Epithelial cell of esophagus (primary cell): ENCODE data around the gene C1orf56.

Experiments used
- DNase-seq: peaks from one replicate; pipeline ENCODE4 v3.0.0; 2010; ENCODE audit warnings: low read depth
- H3K4me3 ChIP-seq: 2 replicates; pipeline ENCODE4 v1.5.1; 2011; ENCODE audit warnings: mild to moderate bottlenecking, low read length, control low read depth
- TF ChIP-seq, protein P1 (sequence below): IDR thresholded peaks from 2 replicates; pipeline ENCODE4 v1.5.1; 2011; ENCODE audit warnings: low read depth, mild to moderate bottlenecking, low read length, control low read depth, inconsistent platforms; ENCODE audit not compliant: insufficient read depth; ENCODE audit errors: missing control alignments

The C1orf56 gene

GRCh38 chr1:151047591-151047924 is at the start of gene C1orf56:
C1orf56 (plus strand) TSS chr1:151047751; CDS start chr1:151047848, 97 bp downstream.
- TF ChIP-seq, protein P1, sequence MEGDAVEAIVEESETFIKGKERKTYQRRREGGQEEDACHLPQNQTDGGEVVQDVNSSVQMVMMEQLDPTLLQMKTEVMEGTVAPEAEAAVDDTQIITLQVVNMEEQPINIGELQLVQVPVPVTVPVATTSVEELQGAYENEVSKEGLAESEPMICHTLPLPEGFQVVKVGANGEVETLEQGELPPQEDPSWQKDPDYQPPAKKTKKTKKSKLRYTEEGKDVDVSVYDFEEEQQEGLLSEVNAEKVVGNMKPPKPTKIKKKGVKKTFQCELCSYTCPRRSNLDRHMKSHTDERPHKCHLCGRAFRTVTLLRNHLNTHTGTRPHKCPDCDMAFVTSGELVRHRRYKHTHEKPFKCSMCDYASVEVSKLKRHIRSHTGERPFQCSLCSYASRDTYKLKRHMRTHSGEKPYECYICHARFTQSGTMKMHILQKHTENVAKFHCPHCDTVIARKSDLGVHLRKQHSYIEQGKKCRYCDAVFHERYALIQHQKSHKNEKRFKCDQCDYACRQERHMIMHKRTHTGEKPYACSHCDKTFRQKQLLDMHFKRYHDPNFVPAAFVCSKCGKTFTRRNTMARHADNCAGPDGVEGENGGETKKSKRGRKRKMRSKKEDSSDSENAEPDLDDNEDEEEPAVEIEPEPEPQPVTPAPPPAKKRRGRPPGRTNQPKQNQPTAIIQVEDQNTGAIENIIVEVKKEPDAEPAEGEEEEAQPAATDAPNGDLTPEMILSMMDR: no peak
- H3K4me3 ChIP-seq: peak within 1 kb of the TSS; percentile 60
- DNase-seq: peak; percentile 40

DNA sequence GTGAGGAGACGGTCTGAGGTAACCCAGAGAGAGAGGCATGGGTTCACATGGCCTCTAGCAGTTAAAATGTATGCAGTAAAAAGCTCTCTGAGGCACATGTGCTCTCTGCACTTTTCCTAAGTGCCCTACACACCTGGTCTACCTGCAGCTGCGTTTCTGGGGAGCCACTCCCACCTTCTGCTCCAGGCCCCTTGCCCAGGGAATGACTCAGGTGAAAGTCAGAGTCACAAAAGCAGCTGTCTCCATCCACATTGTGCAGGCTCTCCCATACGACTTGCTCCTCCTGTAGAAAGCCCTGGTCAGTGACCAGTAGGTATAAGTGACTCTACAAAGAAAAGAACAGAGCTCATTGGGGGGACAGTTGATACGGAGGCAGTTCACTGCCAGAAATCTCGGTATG is 49.6 kb upstream of the C1orf56 start:
- TF ChIP-seq, protein P1: no peak
- H3K4me3 ChIP-seq: no peak overlapping the region
- peak; percentile 51 for DNase-seq

GRCh38 chr1:150999051-150999674 is 48.4 kb upstream of the C1orf56 start:
- H3K4me3 ChIP-seq: no peak overlapping the region
- peak; percentile 44 for DNase-seq
- TF ChIP-seq, protein P1: no peak

- no peak for DNase-seq
- TF ChIP-seq, protein P1: no peak
- H3K4me3 ChIP-seq: no peak overlapping the region
These were observed 47.6 kb upstream of the C1orf56 start for GRCh38 chr1:150999926-151000325.

DNA sequence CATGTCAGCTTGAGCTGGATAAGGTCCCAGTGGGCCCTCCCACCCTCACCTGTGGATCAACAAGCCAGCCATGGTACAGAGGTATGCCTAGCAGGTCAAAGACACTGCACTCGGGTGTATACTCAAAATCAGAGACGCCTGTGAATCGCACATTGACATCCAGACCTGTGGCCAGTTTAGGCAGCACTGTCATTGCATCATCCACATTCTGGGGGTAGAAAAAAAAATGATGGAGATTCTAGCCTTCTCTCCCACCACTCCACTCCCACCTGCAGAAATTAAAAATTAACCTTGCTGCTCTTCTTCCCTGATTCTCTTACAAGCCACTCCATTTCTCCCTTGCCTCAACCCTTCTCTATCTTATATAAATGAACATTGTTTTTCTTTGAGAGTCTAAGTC is 47.1 kb upstream of the C1orf56 start:
- TF ChIP-seq, protein P1: no peak
- DNase-seq: no peak
- H3K4me3 ChIP-seq: no peak overlapping the region

DNA sequence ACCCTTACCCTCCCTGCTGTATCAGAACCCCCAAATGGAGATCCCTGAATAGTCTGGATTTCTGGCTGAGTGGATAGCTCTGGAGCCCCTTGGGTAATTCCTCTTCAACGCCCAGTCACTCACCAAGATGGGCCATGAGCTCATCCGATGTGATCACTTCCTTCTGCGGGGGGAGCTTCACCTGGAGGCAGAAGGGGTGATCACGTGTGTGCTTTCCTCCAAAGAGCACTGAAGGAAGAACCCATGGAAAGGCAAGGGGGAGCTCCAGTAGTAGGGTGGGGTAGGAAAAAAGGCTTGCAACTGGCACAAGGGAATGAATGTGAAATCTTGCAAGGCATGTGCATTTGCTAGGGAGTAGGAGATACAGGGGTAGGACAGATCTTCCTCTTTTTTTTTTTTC is 45.9 kb upstream of the C1orf56 start:
- TF ChIP-seq, protein P1: no peak
- no peak overlapping the region for H3K4me3 ChIP-seq
- DNase-seq: peak; percentile 67

- TF ChIP-seq, protein P1: no peak
- H3K4me3 ChIP-seq: no peak overlapping the region
- no peak for DNase-seq
These were observed 45.5 kb upstream of the C1orf56 start for GRCh38 chr1:151002051-151002450.
